Choroid plexus epithelial cell (primary cell): ENCODE data around the gene DHX40.

Source experiments
- DNase-seq: peaks from one replicate; pipeline ENCODE4 v3.0.0-alpha.2; 2010; ENCODE audit warnings: low read depth
- H3K4me3 ChIP-seq: 2 replicates; pipeline ENCODE4 v1.5.1; 2011; ENCODE audit warnings: low read depth, mild to moderate bottlenecking, control low read depth, low read length, moderate library complexity
- CTCF ChIP-seq: conservative IDR thresholded peaks from 2 replicates; pipeline ENCODE4 v1.5.1; 2011; ENCODE audit warnings: low read depth, mild to moderate bottlenecking, control low read depth, inconsistent platforms, low read length, moderate library complexity

The DHX40 gene

GRCh38 chr17:59607817-59608403, 42.5 kb downstream of the DHX40 start:
- no peak overlapping the region for H3K4me3 ChIP-seq
- TF ChIP-seq CTCF, result peak; percentile 38
- DNase-seq, result peak; percentile 25

- no peak for DNase-seq
- no peak overlapping the region for H3K4me3 ChIP-seq
- TF ChIP-seq CTCF, result no peak
Observed at GRCh38 chr17:59611503-59611902, 46.1 kb downstream of the DHX40 start.

GRCh38 chr17:59616253-59616920, 51.0 kb downstream of the DHX40 start:
- DNase-seq, result peak; percentile 26
- H3K4me3 ChIP-seq, result no peak overlapping the region
- no peak for TF ChIP-seq CTCF

GRCh38 chr17:59617156-59617732, 51.8 kb downstream of the DHX40 start:
- DNase-seq, result no peak
- no peak overlapping the region for H3K4me3 ChIP-seq
- TF ChIP-seq CTCF, result no peak

GRCh38 chr17:59619035-59619297, 53.6 kb downstream of the DHX40 start:
- no peak for TF ChIP-seq CTCF
- peak overlapping the region; percentile 90 for H3K4me3 ChIP-seq
- DNase-seq, result no peak

GRCh38 chr17:59619298-59620063, 54.1 kb downstream of the DHX40 start, which contains the start of gene CLTC:
TSS of gene CLTC (plus strand) at chr17:59619895. CDS start at chr17:59620132, 237 bp downstream.
- peak within 1 kb of the TSS; percentile 90 for H3K4me3 ChIP-seq
- DNase-seq, result peak; percentile 99
- TF ChIP-seq CTCF, result no peak
